ENCODE measurements around the gene GON4L.
"Not testable (repeated sequence)": the region's sequence is repeated elsewhere in the genome, so short reads cannot be mapped to it uniquely, and the experiment has no call there.

The GON4L gene

GRCh38 chr1:155740995-155741394 lies 116.0 kb downstream of the GON4L start:
- no peak for DNase-seq

GRCh38 chr1:155729031-155729898 lies 127.7 kb downstream of the GON4L start:
- peak; percentile 22 for DNase-seq

- DNase-seq: no peak
Measured at GRCh38 chr1:155725142-155725541, 131.9 kb downstream of the GON4L start.

- DNase-seq: no peak
Measured at GRCh38 chr1:155719703-155720102, 137.3 kb downstream of the GON4L start.

GRCh38 chr1:155718524-155719115 lies 138.4 kb downstream of the GON4L start:
- not testable (repeated sequence) for DNase-seq

- DNase-seq: no peak
Measured at GRCh38 chr1:155717041-155717440, 140.0 kb downstream of the GON4L start.

GRCh38 chr1:155715777-155716176 lies 141.2 kb downstream of the GON4L start:
- no peak for DNase-seq

- DNase-seq: not testable (repeated sequence)
Measured at GRCh38 chr1:155715056-155715455, 142.0 kb downstream of the GON4L start.

- DNase-seq: no peak
Measured at GRCh38 chr1:155713075-155713474, 143.9 kb downstream of the GON4L start.

GRCh38 chr1:155712636-155713035 lies 144.4 kb downstream of the GON4L start:
- not testable (repeated sequence) for DNase-seq

GRCh38 chr1:155711457-155711856 lies 145.6 kb downstream of the GON4L start:
- DNase-seq: not testable (repeated sequence)

GRCh38 chr1:155709391-155709790 lies 147.6 kb downstream of the GON4L start:
- no peak for DNase-seq

GRCh38 chr1:155706139-155706538 lies 150.9 kb downstream of the GON4L start:
- DNase-seq: no peak

- DNase-seq: not testable (repeated sequence)
Measured at GRCh38 chr1:155704414-155704813, 152.6 kb downstream of the GON4L start.

- DNase-seq: no peak
Measured at GRCh38 chr1:155703216-155703615, 153.8 kb downstream of the GON4L start.

GRCh38 chr1:155701675-155702074 lies 155.3 kb downstream of the GON4L start:
- not testable (repeated sequence) for DNase-seq

Measured in NCI-H774 (cell line).